Left lung (tissue), 10 donors: ENCODE results near the gene SLC25A26. TPM values are rescaled to one million over a fixed set of nuclear protein-coding genes. Genes with fewer than 3 reads are reported as not detected.

Experiments
- ATAC-seq: fragments of 200-7000 bp; cut with Tn5 transposase; one replicate; pipeline ENCODE4 v1.9.1; 2020; ENCODE audit warnings: moderate library complexity
- DNase-seq, 4 donors: peaks; one replicate each; pipeline ENCODE4 v3.0.0-alpha.2; 2013 to 2020
- H3K27ac ChIP-seq, 2 donors: fragments of 200-600 bp; sonication (generic) in 1 of 2; one replicate each; pipeline versions ENCODE4 v1.5.0 to v1.8.0; 2020 to 2021
- H3K27me3 ChIP-seq, 2 donors: fragments of 200-600 bp; sonication (generic) in 1 of 2; one replicate each; pipeline versions ENCODE4 v1.5.0 to v1.8.0; 2020 to 2021
- H3K36me3 ChIP-seq, 2 donors: fragments of 200-600 bp; sonication (generic) in 1 of 2; one replicate each; pipeline versions ENCODE4 v1.5.0 to v1.8.0; 2020 to 2021
- H3K4me1 ChIP-seq, 2 donors: fragments of 200-600 bp; one replicate each; pipeline ENCODE4 v1.8.0; 2021
- H3K4me3 ChIP-seq, 2 donors: fragments of 200-600 bp; sonication (generic) in 1 of 2; one replicate each; pipeline versions ENCODE4 v1.5.0 to v1.8.0; 2020 to 2021; ENCODE audit warnings: mild to moderate bottlenecking in 1 of 2
- H3K9me3 ChIP-seq, 2 donors: fragments of 200-600 bp; sonication (generic) in 1 of 2; one replicate each; pipeline versions ENCODE4 v1.5.0 to v1.8.0; 2020 to 2021
- intact Hi-C, 2 donors: fragments of 100-400 bp; cut with DNase I; formaldehyde crosslinking; loops; one replicate each; pipeline versions ENCODE4 v1.11.2 to v1.14.2; 2022
- polyA plus RNA-seq, 6 donors: library from polyadenylated mRNA; unstranded; fragments of 120-200 nt; gene quantifications; one replicate each; pipeline ENCODE4 v1.2.1, GENCODE V29; 2013; ENCODE audit not compliant: insufficient read length in 6 of 6
- total RNA-seq, 2 donors: library from RNA; stranded (reverse); fragmentation: NEBNext Ultra II Directional; extraction: Animal tissue kit (Norgen Biotek cat#: 25700); gene quantifications; one replicate each; pipeline ENCODE4 v1.2.1, GENCODE V29; 2021
- TF ChIP-seq, protein P1 (sequence below), 2 donors: fragments of 200-600 bp; sonication (generic) in 1 of 2; IDR thresholded peaks; one replicate each; pipeline versions ENCODE4 v1.5.0 to v1.8.0; 2021; ENCODE audit warnings: antibody characterized with exemption in 2 of 2
- donor health status: DM: no; HTN: yes; CAD: no.
- donor health status: DM: no; HTN: no; CAD: no.

The SLC25A26 gene
- total and polyA plus RNA-seq, 8 donors, result 14.2 to 26.2 (median 22.4) TPM

- peaks cover 0 to 52% of the 10 kb centered on the region in 2 donors for H3K36me3 ChIP-seq
- TF ChIP-seq, protein P1, sequence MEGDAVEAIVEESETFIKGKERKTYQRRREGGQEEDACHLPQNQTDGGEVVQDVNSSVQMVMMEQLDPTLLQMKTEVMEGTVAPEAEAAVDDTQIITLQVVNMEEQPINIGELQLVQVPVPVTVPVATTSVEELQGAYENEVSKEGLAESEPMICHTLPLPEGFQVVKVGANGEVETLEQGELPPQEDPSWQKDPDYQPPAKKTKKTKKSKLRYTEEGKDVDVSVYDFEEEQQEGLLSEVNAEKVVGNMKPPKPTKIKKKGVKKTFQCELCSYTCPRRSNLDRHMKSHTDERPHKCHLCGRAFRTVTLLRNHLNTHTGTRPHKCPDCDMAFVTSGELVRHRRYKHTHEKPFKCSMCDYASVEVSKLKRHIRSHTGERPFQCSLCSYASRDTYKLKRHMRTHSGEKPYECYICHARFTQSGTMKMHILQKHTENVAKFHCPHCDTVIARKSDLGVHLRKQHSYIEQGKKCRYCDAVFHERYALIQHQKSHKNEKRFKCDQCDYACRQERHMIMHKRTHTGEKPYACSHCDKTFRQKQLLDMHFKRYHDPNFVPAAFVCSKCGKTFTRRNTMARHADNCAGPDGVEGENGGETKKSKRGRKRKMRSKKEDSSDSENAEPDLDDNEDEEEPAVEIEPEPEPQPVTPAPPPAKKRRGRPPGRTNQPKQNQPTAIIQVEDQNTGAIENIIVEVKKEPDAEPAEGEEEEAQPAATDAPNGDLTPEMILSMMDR (IDR thresholded peaks at IDR 0.05), result no peak
- ATAC-seq, result peak; percentile 42
Measured at GRCh38 chr3:66376568-66376967, 155.8 kb downstream of the SLC25A26 start.

GRCh38 chr3:66377800-66378199 is 157.0 kb downstream of the SLC25A26 start:
- TF ChIP-seq, protein P1 (IDR thresholded peaks at IDR 0.05), result no peak
- H3K4me3 ChIP-seq, result no peak overlapping the region
- no peak for DNase-seq
- intact Hi-C loops, result no loop called here
- peaks cover 0 to 64% of the 10 kb centered on the region in 2 donors for H3K36me3 ChIP-seq
- H3K4me1 ChIP-seq, result no peaks in the 10 kb centered on the region
- H3K27me3 ChIP-seq, result no peaks in the 10 kb centered on the region
- ATAC-seq, result no peak
- no peak overlapping the region for H3K27ac ChIP-seq
- H3K9me3 ChIP-seq, result no peaks in the 10 kb centered on the region

More at GRCh38 chr3:66376568-66376967, 155.8 kb downstream of the SLC25A26 start:
- Histone ChIP-seq H3K27ac (no peak overlapping the region), H3K9me3 (no peaks in the 10 kb centered on the region), H3K4me3 (no peak overlapping the region), H3K4me1 (no peaks in the 10 kb centered on the region), H3K27me3 (no peaks in the 10 kb centered on the region)
- DNase-seq, result no peak
- intact Hi-C loops, result no loop called here

- H3K36me3 ChIP-seq, result peaks cover 0 to 68% of the 10 kb centered on the region in 2 donors
- peak in 1 of 4 donors; percentile 19 for DNase-seq
Measured at GRCh38 chr3:66378256-66378655, 157.5 kb downstream of the SLC25A26 start.

DNA sequence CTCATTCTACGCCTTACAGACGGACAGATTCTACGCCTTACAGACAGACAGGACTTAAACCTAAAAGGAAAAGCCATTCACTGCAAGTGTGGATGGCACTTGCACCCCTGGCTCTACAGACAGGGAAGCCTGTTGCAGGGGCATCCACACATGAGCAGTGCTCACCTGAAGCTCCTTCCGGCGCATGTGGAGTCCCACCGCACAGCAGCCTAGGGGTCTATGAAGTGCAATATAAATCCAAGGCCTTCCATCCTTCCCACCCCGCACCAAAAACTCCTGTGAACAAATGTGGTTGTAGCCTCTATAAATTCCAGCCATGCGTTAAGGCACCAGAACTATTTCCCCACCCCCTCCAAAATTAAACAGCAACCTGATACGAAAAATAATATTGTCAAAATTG is 158.8 kb downstream of the SLC25A26 start:
- no peak overlapping the region for H3K27ac ChIP-seq
- no peaks in the 10 kb centered on the region for H3K9me3 ChIP-seq
- H3K4me3 ChIP-seq, result no peak overlapping the region
- H3K27me3 ChIP-seq, result no peaks in the 10 kb centered on the region
- H3K36me3 ChIP-seq, result peaks cover 0 to 82% of the 10 kb centered on the region in 2 donors
- intact Hi-C loops, result no loop called here
- no peaks in the 10 kb centered on the region for H3K4me1 ChIP-seq
- TF ChIP-seq, protein P1 (IDR thresholded peaks at IDR 0.05), result no peak
- no peak for ATAC-seq
- DNase-seq, result peak in 1 of 4 donors; percentile 24

More at GRCh38 chr3:66378256-66378655, 157.5 kb downstream of the SLC25A26 start:
- Histone ChIP-seq H3K27ac (no peak overlapping the region), H3K4me1 (no peaks in the 10 kb centered on the region), H3K27me3 (no peaks in the 10 kb centered on the region), H3K9me3 (no peaks in the 10 kb centered on the region), H3K4me3 (no peak overlapping the region)
- intact Hi-C loops, result no loop called here
- ATAC-seq, result no peak
- TF ChIP-seq, protein P1 (IDR thresholded peaks at IDR 0.05), result no peak

GRCh38 chr3:66380200-66380932 is 159.6 kb downstream of the SLC25A26 start:
- peaks cover 0 to 90% of the 10 kb centered on the region in 2 donors for H3K36me3 ChIP-seq

More at GRCh38 chr3:66380200-66380932, 159.6 kb downstream of the SLC25A26 start:
- TF ChIP-seq, protein P1 (IDR thresholded peaks at IDR 0.05), result no peak
- H3K9me3 ChIP-seq, result no peaks in the 10 kb centered on the region
- no peak overlapping the region for H3K27ac ChIP-seq
- peak in 1 of 4 donors; percentile 62 for DNase-seq
- no peak for ATAC-seq
- no peak overlapping the region for H3K4me3 ChIP-seq
- no peaks in the 10 kb centered on the region for H3K4me1 ChIP-seq
- intact Hi-C loops, result no loop called here
- H3K27me3 ChIP-seq, result no peaks in the 10 kb centered on the region
